SJSA1 (cell line): ENCODE measurements around the gene TCF7. TPM values are rescaled to one million over a fixed set of nuclear protein-coding genes. Genes with fewer than 3 reads are reported as not detected.
A peak's percentile ranks its signal among the peaks of the same experiment; 100 is the strongest.

Experiments used
- DNase-seq, 2 experiments: peaks; one replicate each; pipeline ENCODE4 v3.0.0-alpha.2; 2015 to 2020; ENCODE audit warnings: low spot score in 2 of 2, low read depth in 1 of 2
- H3K27ac ChIP-seq: fragments of 250-450 bp; sonication (Bioruptor Pico); 2 replicates; pipeline ENCODE4 v1.5.1; 2020; ENCODE audit warnings: mild to moderate bottlenecking, moderate library complexity
- H3K27me3 ChIP-seq: fragments of 250-450 bp; sonication (Bioruptor Pico); replicated peaks from 2 replicates; pipeline ENCODE4 v1.5.1; 2020; ENCODE audit warnings: mild to moderate bottlenecking, moderate library complexity
- H3K36me3 ChIP-seq: fragments of 250-450 bp; sonication (Bioruptor Pico); 2 replicates; pipeline ENCODE4 v1.5.1; 2020; ENCODE audit warnings: mild to moderate bottlenecking
- H3K4me1 ChIP-seq: fragments of 250-450 bp; sonication (Bioruptor Pico); replicated peaks from 2 replicates; pipeline ENCODE4 v1.6.1; 2021; ENCODE audit warnings: mild to moderate bottlenecking
- H3K4me3 ChIP-seq: fragments of 250-450 bp; sonication (Bioruptor Pico); 2 replicates; pipeline ENCODE4 v1.5.1; 2020; ENCODE audit warnings: mild to moderate bottlenecking
- H3K9me3 ChIP-seq: fragments of 250-450 bp; sonication (Bioruptor Pico); replicated peaks from 2 replicates; pipeline ENCODE4 v1.5.1; 2020; ENCODE audit warnings: mild to moderate bottlenecking
- total RNA-seq: library from RNA; depleted of rRNA; stranded (reverse); fragments of >200 nt; shearing (Covaris generic); gene quantifications from 2 replicates; pipeline ENCODE4 v1.2.3, GENCODE V29; 2014

The TCF7 gene
- total RNA-seq, 1 experiment from 2014 or later = 33.5 TPM

GRCh38 chr5:134135091-134135655 is 20.7 kb downstream of the TCF7 start:
- no peak for DNase-seq
- Histone ChIP-seq H3K27me3 (no peaks in the 10 kb centered on the region), H3K4me3 (no peak overlapping the region), H3K4me1 (peaks cover 29% of the 10 kb centered on the region), H3K36me3 (peaks cover 98% of the 10 kb centered on the region), H3K27ac (no peak overlapping the region), H3K9me3 (no peaks in the 10 kb centered on the region)

- Histone ChIP-seq H3K36me3 (peaks cover 98% of the 10 kb centered on the region), H3K4me3 (no peak overlapping the region), H3K27ac (no peak overlapping the region), H3K27me3 (no peaks in the 10 kb centered on the region), H3K4me1 (peaks cover 37% of the 10 kb centered on the region), H3K9me3 (no peaks in the 10 kb centered on the region)
- peak in 1 of 2 experiments; percentile 38 for DNase-seq
These were observed 21.7 kb downstream of the TCF7 start for GRCh38 chr5:134136221-134136631.

GRCh38 chr5:134136771-134137170 is 22.3 kb downstream of the TCF7 start:
- peak in 1 of 2 experiments; percentile 37 for DNase-seq
- Histone ChIP-seq H3K4me3 (no peak overlapping the region), H3K27ac (no peak overlapping the region), H3K27me3 (no peaks in the 10 kb centered on the region), H3K9me3 (no peaks in the 10 kb centered on the region), H3K36me3 (peaks cover 98% of the 10 kb centered on the region), H3K4me1 (peaks cover 37% of the 10 kb centered on the region)

- H3K27ac ChIP-seq = peak overlapping the region; percentile 35
- no peak overlapping the region for H3K4me3 ChIP-seq
- DNase-seq = peak; percentile 59 to 61
- no peaks in the 10 kb centered on the region for H3K27me3 ChIP-seq
- H3K36me3 ChIP-seq = peaks cover 96% of the 10 kb centered on the region
- H3K4me1 ChIP-seq = peaks cover 37% of the 10 kb centered on the region
- no peaks in the 10 kb centered on the region for H3K9me3 ChIP-seq
These were observed 24.2 kb downstream of the TCF7 start for GRCh38 chr5:134138416-134139376.

- peaks cover 96% of the 10 kb centered on the region for H3K36me3 ChIP-seq
- peak in 1 of 2 experiments; percentile 37 for DNase-seq
These were observed 24.9 kb downstream of the TCF7 start for GRCh38 chr5:134139377-134139851.

GRCh38 chr5:134139891-134140469 is 25.5 kb downstream of the TCF7 start:
- Histone ChIP-seq H3K4me3 (no peak overlapping the region), H3K9me3 (no peaks in the 10 kb centered on the region), H3K36me3 (peaks cover 96% of the 10 kb centered on the region), H3K4me1 (peaks cover 37% of the 10 kb centered on the region), H3K27ac (no peak overlapping the region), H3K27me3 (no peaks in the 10 kb centered on the region)
- DNase-seq = peak in 1 of 2 experiments; percentile 38

More at GRCh38 chr5:134139377-134139851, 24.9 kb downstream of the TCF7 start:
- no peaks in the 10 kb centered on the region for H3K9me3 ChIP-seq
- H3K4me1 ChIP-seq = peaks cover 37% of the 10 kb centered on the region
- no peaks in the 10 kb centered on the region for H3K27me3 ChIP-seq
- no peak overlapping the region for H3K4me3 ChIP-seq
- H3K27ac ChIP-seq = no peak overlapping the region

GRCh38 chr5:134140530-134141201 is 26.2 kb downstream of the TCF7 start:
- no peaks in the 10 kb centered on the region for H3K27me3 ChIP-seq
- H3K27ac ChIP-seq = no peak overlapping the region
- peaks cover 40% of the 10 kb centered on the region for H3K4me1 ChIP-seq
- H3K4me3 ChIP-seq = no peak overlapping the region
- H3K36me3 ChIP-seq = peaks cover 96% of the 10 kb centered on the region
- peak; percentile 81 to 86 for DNase-seq
- no peaks in the 10 kb centered on the region for H3K9me3 ChIP-seq

GRCh38 chr5:134141331-134142050 is 27.0 kb downstream of the TCF7 start:
- Histone ChIP-seq H3K36me3 (peaks cover 96% of the 10 kb centered on the region), H3K4me1 (peaks cover 43% of the 10 kb centered on the region), H3K27me3 (no peaks in the 10 kb centered on the region), H3K9me3 (no peaks in the 10 kb centered on the region), H3K4me3 (no peak overlapping the region), H3K27ac (no peak overlapping the region)
- DNase-seq = peak in 1 of 2 experiments; percentile 44

- no peak overlapping the region for H3K4me3 ChIP-seq
- peaks cover 45% of the 10 kb centered on the region for H3K4me1 ChIP-seq
- no peaks in the 10 kb centered on the region for H3K9me3 ChIP-seq
- DNase-seq = peak in 1 of 2 experiments; percentile 47
- H3K36me3 ChIP-seq = peaks cover 96% of the 10 kb centered on the region
- no peak overlapping the region for H3K27ac ChIP-seq
- no peaks in the 10 kb centered on the region for H3K27me3 ChIP-seq
These were observed 27.6 kb downstream of the TCF7 start for GRCh38 chr5:134142052-134142451.

- no peak overlapping the region for H3K4me3 ChIP-seq
- DNase-seq = peak in 1 of 2 experiments; percentile 43
- no peaks in the 10 kb centered on the region for H3K27me3 ChIP-seq
- no peaks in the 10 kb centered on the region for H3K9me3 ChIP-seq
- H3K4me1 ChIP-seq = peaks cover 41% of the 10 kb centered on the region
- peaks cover 97% of the 10 kb centered on the region for H3K36me3 ChIP-seq
- no peak overlapping the region for H3K27ac ChIP-seq
These were observed 28.3 kb downstream of the TCF7 start for GRCh38 chr5:134142806-134143205.

- Histone ChIP-seq H3K27ac (no peak overlapping the region), H3K4me3 (no peak overlapping the region), H3K4me1 (peaks cover 35% of the 10 kb centered on the region), H3K36me3 (peaks cover 96% of the 10 kb centered on the region), H3K9me3 (no peaks in the 10 kb centered on the region), H3K27me3 (no peaks in the 10 kb centered on the region)
- peak in 1 of 2 experiments; percentile 39 for DNase-seq
These were observed 28.9 kb downstream of the TCF7 start for GRCh38 chr5:134143431-134143830.

GRCh38 chr5:134143944-134144941 is 29.8 kb downstream of the TCF7 start:
- Histone ChIP-seq H3K27me3 (no peaks in the 10 kb centered on the region), H3K36me3 (peaks cover 96% of the 10 kb centered on the region), H3K9me3 (no peaks in the 10 kb centered on the region), H3K4me1 (peaks cover 27% of the 10 kb centered on the region), H3K27ac (no peak overlapping the region), H3K4me3 (no peak overlapping the region)
- DNase-seq = peak in 1 of 2 experiments; percentile 41
